CD4-positive, alpha-beta T cell treated with Interleukin-12 subunit alpha and Interleukin-12 subunit beta, for 1 hour (primary cell): Measurements from ENCODE around the gene ABCD3.
"Not testable (repeated sequence)": the region's sequence is repeated elsewhere in the genome, so short reads cannot be mapped to it uniquely, and the experiment has no call there.

ENCODE experiments used
- DNase-seq: peaks from one replicate; pipeline ENCODE4 v3.0.0-alpha.2; 2020

The ABCD3 gene

DNA sequence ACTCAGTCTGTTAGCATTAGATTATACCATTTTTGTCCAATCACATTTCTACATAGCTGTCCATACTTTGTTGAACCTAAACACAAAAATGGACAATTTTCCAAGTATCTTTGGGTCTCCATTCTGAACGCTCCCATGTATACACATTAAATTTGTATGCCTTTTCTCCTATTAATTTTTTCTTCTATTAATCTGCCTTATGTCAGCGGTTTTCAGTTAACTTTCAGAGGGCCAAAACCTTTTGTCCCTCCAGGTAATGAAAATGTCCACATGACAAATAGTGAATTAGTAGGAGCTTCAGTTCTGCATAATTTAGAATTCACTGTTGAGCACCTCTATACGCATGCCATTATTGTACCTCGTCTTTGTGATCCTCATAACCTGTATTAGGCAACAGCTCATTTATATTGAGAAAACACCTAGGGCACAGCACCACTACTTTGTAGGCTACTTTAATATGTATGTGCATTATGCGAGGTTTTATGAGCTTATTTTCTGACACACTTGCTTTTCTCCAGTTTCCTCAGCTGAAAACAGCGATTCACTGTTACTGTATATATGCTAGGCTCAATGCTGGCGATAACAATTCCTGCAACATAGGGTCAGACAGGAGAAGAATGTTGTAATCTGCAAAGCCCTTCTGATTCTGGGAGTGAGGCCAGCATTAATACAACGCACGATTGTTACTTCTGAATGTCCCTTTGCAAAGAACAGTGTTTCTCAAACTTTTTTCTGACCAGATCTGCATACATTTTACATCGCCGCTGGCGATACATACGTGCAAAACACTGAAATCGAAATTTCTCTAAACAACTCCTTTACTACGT, 1.1 kb upstream of the ABCD3 start:
- no peak for DNase-seq

GRCh38 chr1:94417728-94417977, 536 bp upstream of the ABCD3 start:
- DNase-seq: no peak

DNA sequence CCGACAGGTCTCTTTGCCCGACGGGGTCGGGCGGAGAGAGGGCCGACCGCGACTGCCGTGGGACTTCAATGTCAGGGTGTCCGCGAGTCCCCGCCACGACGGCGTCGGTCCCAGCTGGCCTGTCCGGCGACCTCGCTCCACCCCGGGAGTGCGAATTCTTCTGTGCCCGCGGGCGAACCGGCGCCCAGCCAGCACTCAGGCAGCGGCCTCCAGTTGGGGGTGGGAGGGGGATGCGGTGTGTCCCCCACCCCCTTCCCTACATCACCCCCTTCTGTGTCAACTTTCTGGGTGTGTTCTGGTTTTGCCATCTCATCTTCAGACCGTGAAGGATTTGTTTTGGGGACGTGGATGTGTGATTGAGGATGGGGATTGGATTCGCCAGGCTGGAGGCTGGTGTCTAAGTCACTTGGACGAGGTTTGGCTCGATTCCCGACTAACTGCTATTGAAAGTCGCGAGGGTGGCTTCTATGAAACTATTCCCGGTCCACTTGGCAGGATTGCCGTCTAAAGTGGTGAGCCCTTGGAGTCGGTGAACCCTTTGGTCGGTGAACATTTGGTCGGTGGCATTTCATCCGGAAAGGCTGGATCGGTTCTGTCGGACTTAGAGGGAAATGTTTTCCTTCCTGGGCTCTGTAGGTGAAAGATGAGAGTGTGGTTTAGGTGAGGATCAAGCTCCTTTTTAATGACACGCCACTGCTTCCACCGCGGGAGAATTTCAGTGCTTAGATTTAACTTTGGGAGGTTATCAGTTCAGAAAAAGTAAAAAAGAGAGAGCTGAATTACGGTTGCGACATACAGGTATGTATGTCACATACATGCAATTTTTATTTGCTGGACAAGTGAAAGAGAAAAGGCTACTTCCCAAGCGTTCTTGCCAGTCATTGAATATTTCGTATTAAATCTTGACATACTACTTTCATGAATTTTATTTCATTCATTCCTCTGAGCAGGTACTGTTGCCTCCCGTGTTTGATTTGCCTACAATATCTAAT, 771 bp downstream of the ABCD3 start:
- DNase-seq: no peak

GRCh38 chr1:94422115-94422820, 4.1 kb downstream of the ABCD3 start:
- DNase-seq: no peak

GRCh38 chr1:94425821-94426484, 7.8 kb downstream of the ABCD3 start:
- DNase-seq: no peak

- not testable (repeated sequence) for DNase-seq
Measured at GRCh38 chr1:94426485-94426870, 8.3 kb downstream of the ABCD3 start.

- DNase-seq: no peak
Measured at GRCh38 chr1:94428441-94428840, 10.3 kb downstream of the ABCD3 start.

- DNase-seq: not testable (repeated sequence)
Measured at GRCh38 chr1:94428927-94429528, 10.8 kb downstream of the ABCD3 start.

GRCh38 chr1:94430066-94430465, 11.9 kb downstream of the ABCD3 start:
- not testable (repeated sequence) for DNase-seq

GRCh38 chr1:94433866-94434265, 15.7 kb downstream of the ABCD3 start:
- DNase-seq: no peak

DNA sequence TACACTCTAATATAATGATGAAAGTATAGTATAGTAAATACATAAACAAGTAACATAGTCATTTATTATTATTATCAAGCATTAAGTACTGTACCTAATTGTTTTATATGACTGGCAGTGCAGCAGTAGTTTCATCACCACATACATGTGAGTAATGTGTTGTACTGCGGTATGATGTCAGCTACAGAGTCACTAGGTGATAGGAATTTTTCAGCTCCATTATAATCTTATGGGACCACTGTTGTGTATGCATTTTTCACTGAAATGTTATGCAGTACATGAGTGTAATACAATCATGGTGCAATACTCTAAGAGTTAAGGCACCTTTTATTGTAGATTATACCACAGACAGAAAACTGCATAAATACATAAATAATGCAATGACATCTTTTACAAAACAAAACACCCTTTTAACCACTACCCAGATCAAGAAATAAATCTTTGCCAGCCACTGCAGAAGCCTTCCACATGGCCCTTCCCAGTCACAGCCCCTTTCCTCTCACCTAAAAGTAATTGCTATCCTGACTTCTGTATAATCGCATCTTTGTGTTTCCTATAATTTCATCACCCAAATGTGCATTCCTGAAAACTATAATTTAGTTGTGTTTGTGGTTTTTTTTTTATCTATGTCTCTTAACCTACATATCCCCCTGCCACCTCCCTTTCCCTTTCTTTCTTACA, 16.3 kb downstream of the ABCD3 start:
- no peak for DNase-seq

- no peak for DNase-seq
Measured at GRCh38 chr1:94438692-94439276, 20.6 kb downstream of the ABCD3 start.

GRCh38 chr1:94440088-94440487, 21.9 kb downstream of the ABCD3 start:
- DNase-seq: no peak

GRCh38 chr1:94443067-94443466, 24.9 kb downstream of the ABCD3 start:
- not testable (repeated sequence) for DNase-seq

- DNase-seq: not testable (repeated sequence)
Measured at GRCh38 chr1:94444819-94445218, 26.6 kb downstream of the ABCD3 start.

DNA sequence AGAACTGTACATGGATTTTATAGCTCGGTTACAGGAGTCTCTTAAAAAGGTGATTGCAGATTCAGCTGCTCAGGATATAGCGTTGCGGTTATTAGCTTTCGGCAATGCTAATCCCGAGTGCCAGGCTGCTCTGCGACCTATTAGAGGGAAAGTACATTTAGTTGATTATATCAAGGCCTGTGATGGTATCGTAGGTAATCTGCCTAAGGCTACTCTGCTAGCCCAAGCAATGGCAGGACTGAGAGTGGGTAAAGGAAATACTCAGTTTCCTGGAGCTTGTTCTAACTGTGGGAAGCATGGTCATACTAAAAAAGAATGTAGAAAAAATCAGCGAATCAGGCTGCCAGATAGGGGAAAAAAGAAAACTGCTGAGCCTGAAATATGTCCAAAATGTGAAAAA, 27.5 kb downstream of the ABCD3 start:
- not testable (repeated sequence) for DNase-seq

- not testable (repeated sequence) for DNase-seq
Measured at GRCh38 chr1:94446177-94446576, 28.0 kb downstream of the ABCD3 start.

- not testable (repeated sequence) for DNase-seq
Measured at GRCh38 chr1:94448741-94449140, 30.6 kb downstream of the ABCD3 start.

DNA sequence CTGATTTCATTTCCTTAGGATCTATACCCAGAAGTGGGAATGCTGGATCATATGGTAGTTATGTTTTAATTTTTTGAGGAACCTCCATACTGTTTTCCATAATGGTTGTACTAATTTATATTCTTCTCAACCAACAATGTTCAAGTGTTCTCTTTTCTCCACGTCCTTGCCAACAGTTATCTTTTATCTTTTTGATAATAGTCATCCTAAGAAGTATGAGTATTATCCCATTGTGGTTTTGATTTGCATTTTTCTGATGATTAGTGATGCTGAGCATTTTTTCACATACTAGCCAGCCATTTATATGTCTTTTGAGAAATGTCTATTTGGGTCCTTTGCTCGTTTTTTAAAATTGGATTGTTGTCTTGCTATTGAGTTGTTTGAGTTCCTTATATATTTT, 38.5 kb downstream of the ABCD3 start:
- DNase-seq: no peak

DNA sequence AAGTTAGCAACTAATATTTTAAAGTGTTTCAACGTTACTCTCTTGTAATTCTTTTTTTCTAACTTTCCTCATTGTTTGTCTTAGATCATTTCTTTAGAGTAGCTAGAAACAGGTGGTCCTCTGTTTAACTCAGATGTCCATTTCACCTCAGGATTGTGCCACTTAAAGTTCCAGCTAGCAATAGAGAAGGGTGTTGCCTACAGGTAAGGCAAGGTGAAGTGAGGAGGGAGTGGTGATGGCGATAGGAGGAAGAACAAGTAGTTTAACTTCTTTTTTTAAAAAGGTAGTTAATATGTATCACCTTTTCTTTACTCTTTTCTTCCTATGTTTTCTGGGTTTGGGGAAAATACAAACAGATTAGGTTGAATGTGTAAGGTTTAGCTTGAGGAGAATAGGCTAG, 44.4 kb downstream of the ABCD3 start:
- no peak for DNase-seq

- DNase-seq: no peak
Measured at GRCh38 chr1:94463056-94463764, 45.0 kb downstream of the ABCD3 start.
